ENCODE measurements around the gene TEP1.

- TF ChIP-seq EP300 (conservative IDR thresholded peaks at IDR 0.05; ENCODE audit: poor library complexity, severe bottlenecking) (no peak), CTCF (IDR thresholded peaks at IDR 0.05; ENCODE audit: poor library complexity, severe bottlenecking) (no peak), EZH2 (IDR thresholded peaks at IDR 0.05; ENCODE audit: borderline replicate concordance, insufficient read depth, low read length, poor library complexity, severe bottlenecking) (no peak), SMC3 (conservative IDR thresholded peaks at IDR 0.05; ENCODE audit: poor library complexity) (no peak), POLR2AphosphoS5 (IDR thresholded peaks at IDR 0.05) (no peak), REST (IDR thresholded peaks at IDR 0.05; ENCODE audit: borderline replicate concordance) (no peak), MXI1 (conservative IDR thresholded peaks at IDR 0.05; ENCODE audit: poor library complexity, severe bottlenecking) (no peak)
Observed at GRCh38 chr14:20384321-20384720, 29.0 kb downstream of the TEP1 start.

All from neural cell (in vitro differentiated cells).